NCI-H748 (cell line): ENCODE data around the gene ENPP6.

Source experiments
- DNase-seq: peaks from one replicate; lab custom pipeline; 2025; ENCODE audit not compliant: unreplicated experiment; lab: John Stamatoyannopoulos, UW

Gene ENPP6

DNA sequence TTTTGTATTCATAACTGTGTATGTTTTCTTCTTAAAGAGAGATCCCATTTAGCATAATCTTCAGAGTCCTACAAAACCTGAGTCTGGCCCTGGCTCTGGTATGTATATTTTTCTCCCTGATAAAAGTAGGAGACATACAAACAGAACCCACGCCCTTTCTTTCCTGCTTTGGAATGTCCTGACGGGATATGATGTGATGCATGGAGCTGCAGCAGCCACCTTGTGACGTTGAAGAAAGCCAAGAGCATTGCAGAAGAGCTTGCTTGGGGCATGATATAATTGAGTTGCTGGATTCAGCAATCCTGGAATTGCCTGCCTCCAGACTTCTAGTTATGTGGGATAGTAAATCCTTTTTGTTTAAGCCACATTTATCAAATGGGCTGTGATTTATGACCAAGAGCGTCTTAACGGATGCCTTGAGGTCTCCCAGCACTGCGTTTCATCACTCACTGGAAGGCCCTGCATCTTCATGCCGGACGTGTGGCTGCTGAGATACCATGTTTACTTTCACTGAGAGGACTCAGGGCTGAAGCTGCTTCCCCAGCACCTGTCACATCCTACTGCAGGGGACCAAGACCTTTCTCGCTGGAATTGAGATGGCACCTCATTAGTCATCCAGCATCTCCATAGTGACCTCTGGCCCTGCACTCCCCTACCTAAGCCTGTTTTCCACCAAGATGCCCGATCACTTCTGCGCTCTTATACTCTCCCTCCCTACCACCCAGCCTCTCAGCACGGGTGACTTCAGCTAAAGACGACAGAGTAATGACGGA lies 107.0 kb downstream of the ENPP6 start:
- DNase-seq: no peak

DNA sequence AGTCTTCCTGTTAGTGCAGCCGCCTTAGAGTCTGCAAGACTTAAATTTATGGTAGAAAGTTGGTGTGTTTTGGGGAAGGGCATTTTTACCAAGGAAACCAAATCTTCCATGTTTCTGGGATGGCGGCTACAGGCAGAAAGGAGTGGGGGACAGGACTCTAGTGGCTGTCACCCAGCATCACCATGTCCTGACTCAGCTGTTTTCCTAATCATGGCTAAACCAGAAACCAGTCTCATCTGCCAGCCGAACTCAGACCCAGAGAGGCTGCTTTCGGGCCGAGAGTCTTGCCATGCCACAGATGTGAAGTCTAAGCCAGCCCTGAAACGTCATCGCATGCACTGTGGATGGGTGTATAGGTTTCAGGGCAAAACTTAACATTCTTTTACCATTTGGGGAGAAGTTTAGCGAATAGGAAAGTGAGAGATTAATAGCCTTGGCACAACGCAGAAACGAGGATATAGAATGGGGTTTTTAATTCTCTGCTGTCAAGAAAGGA lies 109.6 kb downstream of the ENPP6 start:
- no peak for DNase-seq

DNA sequence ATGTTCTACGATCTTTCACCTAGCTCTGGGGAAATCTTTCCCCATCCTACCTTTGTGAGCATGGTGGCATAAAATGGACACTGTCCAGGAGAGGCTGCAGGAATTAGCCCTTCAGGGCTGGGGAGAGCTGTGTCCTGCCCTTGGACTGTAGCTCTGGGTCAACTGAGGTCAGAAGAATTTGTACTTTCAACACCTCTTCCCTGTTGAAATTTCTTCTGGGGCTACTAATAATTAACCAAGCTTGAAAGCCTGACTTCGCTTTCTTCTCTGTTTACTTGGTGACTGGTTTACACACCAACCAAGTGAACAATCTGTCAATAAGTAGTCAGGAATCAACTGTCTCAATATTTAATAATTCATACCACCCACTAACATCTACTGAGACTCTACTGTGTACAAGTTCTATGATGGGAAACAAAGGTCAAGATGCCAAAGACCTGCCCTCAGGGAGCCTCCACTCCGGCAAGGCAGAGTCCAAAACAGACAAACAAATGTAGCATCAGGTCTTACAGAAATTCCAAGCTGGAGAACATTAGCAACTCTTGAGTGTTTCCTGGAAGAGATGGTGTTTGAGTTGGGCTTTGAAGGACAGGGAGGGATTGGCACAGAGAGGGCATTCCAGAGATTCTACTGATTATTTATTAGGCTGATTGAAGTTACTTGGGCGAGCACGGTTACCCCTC lies 113.1 kb downstream of the ENPP6 start:
- DNase-seq: no peak

DNA sequence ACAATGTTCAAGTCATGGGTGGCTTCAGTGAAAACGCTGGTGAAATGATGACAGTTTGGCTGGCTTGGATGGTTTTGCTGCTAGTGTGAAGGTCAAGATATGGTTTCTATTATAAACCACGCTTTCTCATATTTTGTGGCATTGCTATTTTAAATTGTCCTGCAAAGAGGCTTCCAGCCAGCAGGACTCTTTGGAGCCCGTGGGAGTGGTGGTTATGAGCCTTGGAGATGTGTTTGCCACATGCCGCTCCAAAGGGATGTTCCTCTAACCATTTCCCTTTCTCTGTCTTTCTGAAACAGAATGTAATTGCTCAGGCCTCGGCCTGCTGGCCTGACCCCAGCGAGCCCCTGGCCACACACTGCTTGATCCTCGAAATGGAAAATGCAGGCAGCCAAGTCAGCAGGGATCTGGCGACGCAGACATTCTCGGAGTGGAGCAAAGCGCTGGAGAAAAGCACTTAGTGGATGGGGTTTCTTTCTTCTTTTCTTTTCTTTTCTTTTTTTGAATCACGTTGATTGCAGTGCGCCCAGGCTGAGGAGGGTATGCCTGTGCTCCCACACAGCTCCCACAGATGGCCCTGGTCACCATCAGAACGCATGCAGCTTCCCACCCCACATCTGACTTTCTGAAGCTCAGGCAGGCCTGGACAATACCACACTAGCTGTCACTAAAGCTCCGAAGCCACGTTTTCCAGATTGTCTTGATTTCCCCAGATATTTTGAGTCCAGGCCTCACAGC lies 114.0 kb downstream of the ENPP6 start:
- DNase-seq: no peak

DNA sequence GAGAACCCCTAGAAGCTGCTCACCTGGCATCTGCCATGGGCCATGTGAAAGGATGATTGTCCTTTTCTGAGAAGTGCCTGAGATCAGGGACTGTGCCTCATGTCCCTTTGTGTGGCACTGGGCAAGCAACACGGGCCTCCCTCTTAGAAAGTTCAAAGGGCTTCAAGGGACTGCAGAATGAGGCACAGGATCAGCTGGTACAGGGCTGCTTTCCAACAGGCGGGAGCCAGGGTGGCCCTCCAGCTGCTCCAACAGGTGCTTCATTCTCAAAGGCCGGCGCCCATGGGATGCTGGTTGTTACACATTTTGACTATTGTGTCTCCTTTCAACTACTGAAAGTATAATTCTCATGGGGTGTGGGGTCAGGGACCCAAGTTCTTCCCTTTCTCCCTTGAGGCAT lies 114.7 kb downstream of the ENPP6 start:
- no peak for DNase-seq

DNA sequence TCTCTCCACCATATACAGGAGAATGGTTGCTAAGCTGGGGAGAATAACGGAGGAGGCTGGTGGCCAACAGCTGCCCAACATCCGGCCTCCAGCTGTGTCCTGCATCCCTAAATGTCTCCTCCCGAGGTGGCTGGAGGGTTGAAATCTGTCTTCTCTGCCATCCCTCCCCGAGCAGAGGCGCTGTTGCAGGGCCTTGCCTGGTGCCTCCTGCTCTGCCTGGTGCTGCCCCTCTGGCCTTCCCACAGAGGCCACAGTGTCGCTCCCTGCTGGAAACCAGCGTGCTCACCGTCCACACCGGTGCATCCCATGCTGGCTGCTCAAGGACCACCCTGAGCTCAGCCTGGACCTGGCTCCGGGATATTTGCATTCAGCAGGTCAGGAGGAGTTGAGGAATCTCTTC lies 115.2 kb downstream of the ENPP6 start:
- DNase-seq: no peak

DNA sequence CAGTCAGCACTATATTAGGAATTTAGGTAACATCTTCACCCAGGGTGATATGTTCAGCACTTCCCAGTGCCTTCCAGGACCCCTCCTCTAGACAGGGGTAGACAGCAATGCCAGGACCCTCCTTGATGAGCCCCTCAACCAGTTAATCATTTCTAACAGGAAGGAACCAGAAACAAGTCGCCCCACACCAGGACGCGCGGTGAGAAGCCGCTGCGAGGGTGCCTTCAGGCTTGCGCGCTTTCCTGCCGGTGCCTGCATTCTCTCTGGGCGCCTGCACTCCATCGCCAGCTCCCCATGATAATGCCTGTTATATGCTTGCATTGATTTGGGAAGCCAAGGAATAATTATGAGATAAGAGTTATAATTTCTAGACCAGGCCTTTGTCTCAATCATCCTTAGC lies 116.0 kb downstream of the ENPP6 start:
- no peak for DNase-seq

DNA sequence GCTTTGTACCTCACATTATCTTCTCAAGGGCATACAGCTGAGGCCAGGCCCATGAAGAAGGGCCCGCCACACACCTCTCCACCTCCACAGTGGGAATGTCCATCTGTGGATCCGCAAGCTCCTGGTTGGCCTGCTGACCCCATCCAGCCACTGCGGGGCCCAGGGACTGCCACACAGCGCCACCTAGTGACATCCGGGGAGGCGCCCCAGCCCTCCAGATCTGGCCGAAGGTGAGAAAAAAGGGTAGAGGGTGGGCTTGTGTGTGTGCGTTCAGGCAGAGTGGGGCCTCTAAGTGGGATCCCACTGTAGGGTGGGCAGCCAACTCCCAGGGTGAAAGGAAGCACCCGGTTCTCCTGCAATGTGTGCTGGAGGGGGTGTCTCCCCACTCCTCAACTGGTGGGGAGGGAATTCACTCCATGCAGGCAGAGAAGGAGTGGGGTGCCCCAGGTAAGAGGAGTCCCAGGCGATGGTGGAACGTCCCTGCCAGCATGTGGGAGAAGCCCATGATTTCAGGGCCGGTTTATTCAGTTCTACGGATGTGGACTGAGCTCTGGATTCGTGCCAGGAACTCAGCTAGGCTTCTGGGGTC lies 117.3 kb downstream of the ENPP6 start:
- DNase-seq: peak; percentile 58

DNA sequence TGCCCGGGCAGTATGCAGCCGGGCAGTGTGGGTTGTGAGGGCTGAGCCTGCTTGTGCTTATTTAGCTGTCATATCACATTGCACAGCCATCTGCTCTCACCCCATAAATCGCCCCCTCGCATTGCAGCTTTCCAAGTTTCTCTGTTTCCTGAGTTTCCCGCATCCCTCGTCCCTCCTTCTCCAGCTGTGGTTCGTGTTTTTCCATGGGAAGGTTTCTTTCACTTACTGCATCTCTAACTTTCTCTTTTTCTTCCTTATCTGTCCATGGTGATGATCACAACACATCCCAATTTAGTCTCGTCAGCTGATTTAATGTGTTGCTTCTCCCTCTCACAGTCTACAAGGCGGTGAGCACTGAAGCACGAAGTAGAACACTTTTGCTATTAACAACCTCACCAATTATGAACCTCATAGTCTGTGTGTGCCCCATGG lies 118.1 kb downstream of the ENPP6 start:
- DNase-seq: no peak

DNA sequence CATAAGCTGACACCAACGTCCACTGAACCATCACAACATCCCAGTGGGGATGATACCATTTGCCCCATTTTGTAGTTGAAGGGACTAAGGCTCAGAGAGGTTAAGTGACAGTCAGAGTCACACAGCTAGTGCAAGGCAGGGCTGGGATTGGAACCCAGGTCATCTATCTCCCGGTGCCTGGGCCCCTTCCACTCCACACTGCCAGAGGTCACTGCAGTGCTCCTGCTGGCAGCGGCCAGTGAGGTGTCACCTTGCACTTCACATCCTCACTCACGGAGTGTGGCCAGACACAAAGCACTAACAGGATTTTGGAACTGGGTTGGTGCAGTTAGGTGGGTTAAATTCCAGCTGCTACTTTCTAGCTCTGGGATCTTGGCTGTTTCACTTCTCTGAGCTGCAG lies 118.7 kb downstream of the ENPP6 start:
- no peak for DNase-seq

DNA sequence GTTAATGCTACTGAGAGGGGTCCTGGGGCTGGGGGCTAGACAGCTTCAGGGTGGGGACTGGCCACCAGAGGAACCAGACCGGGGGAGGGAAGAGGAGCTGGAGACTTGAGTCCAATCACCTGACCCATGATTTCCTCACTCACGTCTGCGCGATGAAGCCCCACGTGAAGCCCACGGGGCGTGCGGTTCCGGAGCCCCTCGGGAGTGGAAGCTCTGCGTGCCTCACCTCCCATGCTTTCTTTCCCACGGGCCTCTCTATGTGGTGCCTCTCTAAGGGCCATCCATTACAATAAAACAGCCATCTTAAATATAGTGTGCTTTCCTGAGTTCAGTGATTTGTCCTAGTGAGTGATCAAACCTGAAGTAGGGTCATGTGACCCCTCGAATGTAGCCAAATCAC lies 119.9 kb downstream of the ENPP6 start:
- no peak for DNase-seq

DNA sequence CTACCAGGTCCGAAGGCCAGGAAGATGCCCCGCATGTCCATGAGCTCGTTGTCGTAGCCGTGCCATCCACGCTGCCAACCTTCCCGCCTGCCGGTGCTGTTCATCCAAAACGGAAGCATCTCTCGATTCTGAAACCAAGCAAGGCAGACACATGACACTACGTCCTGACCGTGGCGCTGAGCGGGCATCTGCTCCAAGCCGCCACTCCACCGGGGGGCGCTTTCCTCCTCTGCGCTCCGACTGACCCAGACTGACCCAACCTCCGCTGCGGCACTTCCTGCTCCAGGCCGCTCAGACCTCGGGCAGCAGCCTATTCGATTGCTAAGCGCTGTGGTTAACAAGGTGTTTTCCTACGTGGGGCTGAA lies 120.5 kb downstream of the ENPP6 start:
- DNase-seq: no peak

DNA sequence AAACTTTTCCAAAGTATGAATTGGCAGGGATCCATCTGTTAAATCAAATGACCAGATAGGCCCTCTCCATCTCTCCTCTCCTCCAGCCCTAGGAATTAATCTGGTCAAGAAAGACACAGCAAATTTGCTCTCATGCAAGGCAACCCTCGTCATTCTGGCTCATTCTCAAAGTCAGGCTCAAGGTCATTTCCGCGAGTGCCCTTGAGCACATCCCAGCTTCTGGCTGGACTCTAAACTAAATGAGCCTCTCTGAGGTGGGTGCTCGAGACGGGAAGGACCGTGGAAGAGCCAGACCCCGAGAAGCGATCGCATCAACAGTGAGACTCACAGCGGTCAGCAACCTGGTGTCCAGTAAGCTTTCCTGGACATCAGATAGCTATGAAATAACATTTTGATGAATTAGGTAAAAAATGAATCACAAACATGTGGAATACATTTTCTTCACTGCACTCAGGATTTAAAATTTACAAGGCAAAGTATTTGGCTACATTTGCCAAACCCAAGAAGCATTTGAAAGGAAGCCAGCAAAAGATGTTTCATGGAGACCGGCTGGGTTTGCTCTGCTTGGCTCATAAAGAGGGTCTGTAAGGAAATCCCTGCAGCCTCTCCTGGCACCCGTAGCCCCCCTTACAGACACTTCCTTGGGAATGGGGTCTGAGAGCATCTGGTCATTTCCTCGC lies 121.0 kb downstream of the ENPP6 start:
- no peak for DNase-seq

DNA sequence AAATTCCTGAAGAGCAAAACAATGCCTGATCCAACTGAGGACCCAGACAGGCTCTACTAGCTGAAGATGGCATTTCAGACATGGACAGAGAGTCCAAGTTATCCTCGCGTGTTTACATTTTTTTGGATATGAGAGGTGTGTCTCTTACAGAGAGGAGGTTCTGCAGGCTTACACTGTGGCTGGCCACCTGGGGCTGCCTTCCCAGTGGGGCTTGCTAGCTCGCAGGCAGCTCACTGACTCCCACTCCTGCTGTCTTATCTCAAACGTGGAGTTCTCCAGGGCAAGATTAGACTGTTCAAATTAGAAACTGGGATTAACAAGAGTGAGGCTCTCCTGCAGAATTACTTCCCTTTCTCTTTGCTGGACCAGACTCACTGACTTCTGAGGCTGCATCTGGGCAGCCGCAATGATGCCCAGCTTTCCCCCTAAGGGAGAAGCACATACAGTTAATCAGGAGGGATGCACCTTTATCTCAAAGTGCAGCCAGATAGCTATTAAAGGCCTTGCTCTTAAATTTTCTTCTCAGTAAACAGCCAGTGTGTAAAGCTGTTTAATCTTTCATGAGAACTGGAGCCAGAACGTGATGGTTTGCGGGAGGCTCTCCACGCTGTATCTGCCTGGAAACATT lies 123.0 kb downstream of the ENPP6 start:
- DNase-seq: no peak

DNA sequence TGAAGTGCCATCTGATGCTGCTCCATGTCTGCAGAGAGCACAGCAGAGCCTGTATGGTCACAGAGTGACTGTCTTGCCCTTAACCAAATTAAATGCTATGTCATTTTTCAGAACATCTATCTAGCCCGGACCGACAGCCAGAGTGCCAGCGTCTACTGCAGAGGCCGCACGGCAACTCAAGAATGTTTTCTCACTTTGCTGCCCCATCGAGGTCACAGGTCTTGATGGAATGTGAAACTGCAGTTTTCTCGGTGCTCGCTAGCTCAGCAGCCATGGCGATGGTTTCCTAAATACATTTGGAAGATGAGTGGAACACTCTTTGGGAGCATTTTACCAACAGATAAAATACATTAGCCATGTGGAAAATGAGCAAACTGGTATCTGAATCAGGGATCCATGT lies 125.7 kb downstream of the ENPP6 start:
- DNase-seq: no peak

DNA sequence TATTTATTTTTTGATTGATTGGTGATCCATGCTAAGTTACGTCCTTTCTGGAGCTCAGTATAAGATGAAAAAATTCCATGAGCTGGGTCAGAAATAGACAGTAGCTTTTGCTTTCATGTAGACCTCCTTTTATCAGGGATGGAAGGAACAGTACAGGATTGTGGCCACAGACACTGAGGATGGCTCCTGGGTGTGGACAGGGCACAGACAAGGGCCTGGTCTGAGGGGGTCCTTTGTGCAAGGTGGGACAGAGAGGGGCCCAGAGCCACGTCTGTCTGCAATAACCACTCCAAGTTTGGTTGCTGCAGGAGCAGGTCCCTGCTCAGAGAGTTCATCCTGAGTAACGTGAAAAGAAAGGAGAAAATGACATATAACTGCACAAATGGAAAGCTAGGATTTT lies 127.1 kb downstream of the ENPP6 start:
- DNase-seq: no peak

DNA sequence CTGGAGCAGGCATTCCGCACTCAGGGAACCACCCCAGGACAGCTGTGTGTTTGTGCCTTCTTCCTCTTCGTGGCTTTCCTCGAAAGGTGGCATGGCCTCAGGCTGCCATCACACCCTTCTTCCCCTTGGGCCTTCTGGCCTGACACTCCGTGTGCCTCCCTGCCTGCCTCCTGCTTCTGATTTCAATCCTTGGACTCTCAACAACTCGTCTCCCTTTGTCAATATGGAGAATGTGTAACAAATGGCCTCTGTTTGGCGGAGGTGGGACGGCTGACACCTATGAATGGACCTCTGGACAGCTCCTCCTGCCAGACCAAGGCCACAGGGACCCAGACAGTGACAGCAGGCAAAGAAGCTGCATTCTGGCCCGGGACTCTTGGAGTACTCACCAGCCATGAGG lies 137.0 kb downstream of the ENPP6 start:
- DNase-seq: no peak

DNA sequence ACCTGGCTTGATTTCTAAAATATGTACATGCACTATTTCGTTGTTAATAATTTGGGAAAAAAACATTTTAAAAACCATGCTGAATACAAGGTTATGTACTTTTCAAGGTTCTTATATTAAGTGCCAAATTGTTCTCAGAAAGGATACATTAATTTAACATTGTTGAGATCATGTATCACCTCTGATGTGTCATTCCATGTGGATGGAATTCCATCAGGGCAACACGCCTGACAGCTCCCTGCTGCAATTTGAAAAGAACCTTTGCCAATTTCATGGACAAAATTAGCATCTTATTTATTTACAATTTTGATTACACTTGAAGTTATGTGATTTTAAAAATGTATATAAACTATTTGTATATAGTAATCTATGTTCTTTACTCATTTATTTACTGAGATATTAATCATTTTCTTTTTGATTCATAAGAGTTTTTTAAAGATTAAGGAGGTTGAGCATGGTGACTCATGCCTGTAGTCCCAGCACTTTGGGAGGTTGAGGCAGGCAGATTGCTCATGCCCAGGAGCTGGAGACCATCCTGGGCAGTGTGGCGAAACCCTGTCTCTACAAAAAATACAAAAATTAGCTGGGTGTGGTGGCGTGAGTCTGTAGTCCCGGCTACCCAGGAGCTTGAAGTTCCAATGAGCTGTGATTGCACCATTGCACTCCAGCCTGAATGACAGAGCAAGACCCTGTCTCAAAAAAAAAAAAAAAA lies 142.8 kb downstream of the ENPP6 start:
- DNase-seq: no peak

DNA sequence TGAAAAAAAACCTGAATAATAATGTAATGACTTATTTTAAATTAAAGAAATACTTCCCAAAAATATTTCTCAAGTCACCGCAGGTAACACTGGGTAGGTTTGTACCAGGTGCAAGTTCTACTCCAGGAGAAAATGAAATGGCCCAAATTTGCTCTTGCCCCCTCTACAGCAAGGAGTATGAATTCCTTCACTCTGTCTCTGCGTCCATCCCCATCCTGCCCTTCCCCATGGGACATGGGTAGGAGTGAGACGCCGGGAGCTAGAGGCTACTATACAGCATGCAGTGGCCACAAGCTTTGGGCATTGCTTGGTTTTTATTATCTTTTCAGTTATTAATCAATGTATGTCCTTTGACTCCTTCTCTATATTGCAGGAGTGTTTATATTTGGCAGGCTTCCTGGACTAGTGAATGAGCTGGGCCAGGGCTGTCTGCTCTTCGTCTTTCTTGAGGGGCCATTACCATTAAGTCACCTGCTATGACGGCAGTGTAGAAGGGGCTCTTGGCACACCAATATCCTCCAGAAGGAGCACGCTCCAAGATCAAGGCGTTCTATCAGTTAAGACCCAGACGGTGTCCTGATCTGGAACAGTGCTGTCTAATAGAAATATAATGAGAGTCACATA lies 149.6 kb downstream of the ENPP6 start:
- DNase-seq: no peak
